ENCODE data around the gene HES2. TPM values are rescaled to one million over a fixed set of nuclear protein-coding genes. Genes with fewer than 3 reads are reported as not detected.
A peak's percentile ranks its signal among the peaks of the same experiment; 100 is the strongest.

HES2 gene
- total and polyA plus RNA-seq, 9 of the 15 experiments (the other 6 are each of a cell fraction or from before 2014, with no cell fraction given), result 0.05 to 0.18 (median 0.07) TPM; not detected in 4

DNA sequence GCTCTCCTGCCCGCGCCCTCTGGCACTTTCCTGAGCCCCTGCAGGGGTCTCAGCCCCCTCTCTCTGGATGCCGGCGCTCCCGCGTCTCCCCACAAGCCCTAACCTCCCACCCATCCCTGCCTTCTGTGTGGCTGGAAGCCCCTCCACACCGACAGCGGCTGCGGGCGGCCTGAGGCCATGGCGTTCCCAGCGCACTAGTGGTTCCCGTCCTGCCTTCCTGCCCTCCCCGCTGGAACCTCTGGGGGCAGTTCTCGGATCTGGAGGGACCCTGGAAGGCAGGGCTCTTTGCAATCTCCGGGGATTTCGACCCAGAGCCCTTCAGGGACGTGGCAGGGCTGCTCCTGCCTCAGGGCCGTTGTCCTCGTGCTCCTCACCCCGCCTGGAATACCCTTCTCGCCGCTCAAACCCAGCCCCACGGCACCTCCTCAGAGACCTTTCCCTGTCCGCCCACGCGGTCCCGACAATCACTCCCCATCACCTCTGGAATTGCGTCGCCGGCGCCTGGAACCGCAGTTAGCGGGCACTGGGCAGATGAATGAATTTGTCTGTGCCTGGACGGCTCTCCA, 4.4 kb upstream of the HES2 start (continued):
- TF ChIP-seq, protein P1, sequence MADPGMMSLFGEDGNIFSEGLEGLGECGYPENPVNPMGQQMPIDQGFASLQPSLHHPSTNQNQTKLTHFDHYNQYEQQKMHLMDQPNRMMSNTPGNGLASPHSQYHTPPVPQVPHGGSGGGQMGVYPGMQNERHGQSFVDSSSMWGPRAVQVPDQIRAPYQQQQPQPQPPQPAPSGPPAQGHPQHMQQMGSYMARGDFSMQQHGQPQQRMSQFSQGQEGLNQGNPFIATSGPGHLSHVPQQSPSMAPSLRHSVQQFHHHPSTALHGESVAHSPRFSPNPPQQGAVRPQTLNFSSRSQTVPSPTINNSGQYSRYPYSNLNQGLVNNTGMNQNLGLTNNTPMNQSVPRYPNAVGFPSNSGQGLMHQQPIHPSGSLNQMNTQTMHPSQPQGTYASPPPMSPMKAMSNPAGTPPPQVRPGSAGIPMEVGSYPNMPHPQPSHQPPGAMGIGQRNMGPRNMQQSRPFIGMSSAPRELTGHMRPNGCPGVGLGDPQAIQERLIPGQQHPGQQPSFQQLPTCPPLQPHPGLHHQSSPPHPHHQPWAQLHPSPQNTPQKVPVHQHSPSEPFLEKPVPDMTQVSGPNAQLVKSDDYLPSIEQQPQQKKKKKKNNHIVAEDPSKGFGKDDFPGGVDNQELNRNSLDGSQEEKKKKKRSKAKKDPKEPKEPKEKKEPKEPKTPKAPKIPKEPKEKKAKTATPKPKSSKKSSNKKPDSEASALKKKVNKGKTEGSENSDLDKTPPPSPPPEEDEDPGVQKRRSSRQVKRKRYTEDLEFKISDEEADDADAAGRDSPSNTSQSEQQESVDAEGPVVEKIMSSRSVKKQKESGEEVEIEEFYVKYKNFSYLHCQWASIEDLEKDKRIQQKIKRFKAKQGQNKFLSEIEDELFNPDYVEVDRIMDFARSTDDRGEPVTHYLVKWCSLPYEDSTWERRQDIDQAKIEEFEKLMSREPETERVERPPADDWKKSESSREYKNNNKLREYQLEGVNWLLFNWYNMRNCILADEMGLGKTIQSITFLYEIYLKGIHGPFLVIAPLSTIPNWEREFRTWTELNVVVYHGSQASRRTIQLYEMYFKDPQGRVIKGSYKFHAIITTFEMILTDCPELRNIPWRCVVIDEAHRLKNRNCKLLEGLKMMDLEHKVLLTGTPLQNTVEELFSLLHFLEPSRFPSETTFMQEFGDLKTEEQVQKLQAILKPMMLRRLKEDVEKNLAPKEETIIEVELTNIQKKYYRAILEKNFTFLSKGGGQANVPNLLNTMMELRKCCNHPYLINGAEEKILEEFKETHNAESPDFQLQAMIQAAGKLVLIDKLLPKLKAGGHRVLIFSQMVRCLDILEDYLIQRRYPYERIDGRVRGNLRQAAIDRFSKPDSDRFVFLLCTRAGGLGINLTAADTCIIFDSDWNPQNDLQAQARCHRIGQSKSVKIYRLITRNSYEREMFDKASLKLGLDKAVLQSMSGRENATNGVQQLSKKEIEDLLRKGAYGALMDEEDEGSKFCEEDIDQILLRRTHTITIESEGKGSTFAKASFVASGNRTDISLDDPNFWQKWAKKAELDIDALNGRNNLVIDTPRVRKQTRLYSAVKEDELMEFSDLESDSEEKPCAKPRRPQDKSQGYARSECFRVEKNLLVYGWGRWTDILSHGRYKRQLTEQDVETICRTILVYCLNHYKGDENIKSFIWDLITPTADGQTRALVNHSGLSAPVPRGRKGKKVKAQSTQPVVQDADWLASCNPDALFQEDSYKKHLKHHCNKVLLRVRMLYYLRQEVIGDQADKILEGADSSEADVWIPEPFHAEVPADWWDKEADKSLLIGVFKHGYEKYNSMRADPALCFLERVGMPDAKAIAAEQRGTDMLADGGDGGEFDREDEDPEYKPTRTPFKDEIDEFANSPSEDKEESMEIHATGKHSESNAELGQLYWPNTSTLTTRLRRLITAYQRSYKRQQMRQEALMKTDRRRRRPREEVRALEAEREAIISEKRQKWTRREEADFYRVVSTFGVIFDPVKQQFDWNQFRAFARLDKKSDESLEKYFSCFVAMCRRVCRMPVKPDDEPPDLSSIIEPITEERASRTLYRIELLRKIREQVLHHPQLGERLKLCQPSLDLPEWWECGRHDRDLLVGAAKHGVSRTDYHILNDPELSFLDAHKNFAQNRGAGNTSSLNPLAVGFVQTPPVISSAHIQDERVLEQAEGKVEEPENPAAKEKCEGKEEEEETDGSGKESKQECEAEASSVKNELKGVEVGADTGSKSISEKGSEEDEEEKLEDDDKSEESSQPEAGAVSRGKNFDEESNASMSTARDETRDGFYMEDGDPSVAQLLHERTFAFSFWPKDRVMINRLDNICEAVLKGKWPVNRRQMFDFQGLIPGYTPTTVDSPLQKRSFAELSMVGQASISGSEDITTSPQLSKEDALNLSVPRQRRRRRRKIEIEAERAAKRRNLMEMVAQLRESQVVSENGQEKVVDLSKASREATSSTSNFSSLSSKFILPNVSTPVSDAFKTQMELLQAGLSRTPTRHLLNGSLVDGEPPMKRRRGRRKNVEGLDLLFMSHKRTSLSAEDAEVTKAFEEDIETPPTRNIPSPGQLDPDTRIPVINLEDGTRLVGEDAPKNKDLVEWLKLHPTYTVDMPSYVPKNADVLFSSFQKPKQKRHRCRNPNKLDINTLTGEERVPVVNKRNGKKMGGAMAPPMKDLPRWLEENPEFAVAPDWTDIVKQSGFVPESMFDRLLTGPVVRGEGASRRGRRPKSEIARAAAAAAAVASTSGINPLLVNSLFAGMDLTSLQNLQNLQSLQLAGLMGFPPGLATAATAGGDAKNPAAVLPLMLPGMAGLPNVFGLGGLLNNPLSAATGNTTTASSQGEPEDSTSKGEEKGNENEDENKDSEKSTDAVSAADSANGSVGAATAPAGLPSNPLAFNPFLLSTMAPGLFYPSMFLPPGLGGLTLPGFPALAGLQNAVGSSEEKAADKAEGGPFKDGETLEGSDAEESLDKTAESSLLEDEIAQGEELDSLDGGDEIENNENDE (IDR thresholded peaks at IDR 0.05; ENCODE audit: low read depth, low read length), result no peak
- no peak for TF ChIP-seq MAFF (IDR thresholded peaks at IDR 0.05; ENCODE audit: low read length)
- TF ChIP-seq U2AF2 (optimal IDR thresholded peaks at IDR 0.05; ENCODE audit: low read depth, low read length), result no peak
- TF ChIP-seq HEY1 (CRISPR knock-in tag; IDR thresholded peaks at IDR 0.05; ENCODE audit: borderline replicate concordance), result no peak
- TF ChIP-seq ZNF668 (CRISPR knock-in tag; IDR thresholded peaks at IDR 0.05), result no peak
- no peak for TF ChIP-seq NCOA6 (IDR thresholded peaks at IDR 0.05)
- TF ChIP-seq, protein P2, sequence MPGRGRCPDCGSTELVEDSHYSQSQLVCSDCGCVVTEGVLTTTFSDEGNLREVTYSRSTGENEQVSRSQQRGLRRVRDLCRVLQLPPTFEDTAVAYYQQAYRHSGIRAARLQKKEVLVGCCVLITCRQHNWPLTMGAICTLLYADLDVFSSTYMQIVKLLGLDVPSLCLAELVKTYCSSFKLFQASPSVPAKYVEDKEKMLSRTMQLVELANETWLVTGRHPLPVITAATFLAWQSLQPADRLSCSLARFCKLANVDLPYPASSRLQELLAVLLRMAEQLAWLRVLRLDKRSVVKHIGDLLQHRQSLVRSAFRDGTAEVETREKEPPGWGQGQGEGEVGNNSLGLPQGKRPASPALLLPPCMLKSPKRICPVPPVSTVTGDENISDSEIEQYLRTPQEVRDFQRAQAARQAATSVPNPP (IDR thresholded peaks at IDR 0.05; ENCODE audit: borderline replicate concordance, insufficient read depth, insufficient read length), result no peak
- TF ChIP-seq SP1 (CRISPR knock-in tag; IDR thresholded peaks at IDR 0.05), result peak; percentile 10; the same call in 1 of the 2 replicates
- no peak for TF ChIP-seq GATAD2B (IDR thresholded peaks at IDR 0.05; ENCODE audit: borderline replicate concordance)
- no peak for TF ChIP-seq POLR3G (IDR thresholded peaks at IDR 0.05; ENCODE audit: extremely low read depth, insufficient read length, insufficient replicate concordance)
- no peak for TF ChIP-seq PPARD (CRISPR knock-in tag; IDR thresholded peaks at IDR 0.05)
- TF ChIP-seq NCOA1 (IDR thresholded peaks at IDR 0.05; ENCODE audit: low read depth), result no peak
- no peak for TF ChIP-seq CEBPB (tag; IDR thresholded peaks at IDR 0.05)
- TF ChIP-seq SAFB (IDR thresholded peaks at IDR 0.05; ENCODE audit: borderline replicate concordance, low read depth, low read length), result no peak
- TF ChIP-seq TARDBP (IDR thresholded peaks at IDR 0.05), result no peak
- TF ChIP-seq RAD51 (IDR thresholded peaks at IDR 0.05; ENCODE audit: borderline replicate concordance, low read depth), result no peak
- no peak for TF ChIP-seq NBN (IDR thresholded peaks at IDR 0.05; ENCODE audit: low read depth)
- no peak for TF ChIP-seq SLC30A9 (CRISPR knock-in tag; IDR thresholded peaks at IDR 0.05)
- TF ChIP-seq ZNF780A (CRISPR knock-in tag; IDR thresholded peaks at IDR 0.05), result no peak

Measured in K562 (cell line).